NB4 (cell line): ENCODE results near the gene VIPR2.

Experiments used
- MYC ChIP-seq: IDR thresholded peaks from 2 replicates; pipeline ENCODE4 v1.6.1; 2011; ENCODE audit warnings: low read depth, low read length
- POLR2A ChIP-seq: IDR thresholded peaks from 2 replicates; pipeline ENCODE4 v1.6.1; 2011; ENCODE audit warnings: mild to moderate bottlenecking; ENCODE audit not compliant: insufficient read length; ENCODE audit errors: extremely low read depth
- TF ChIP-seq, protein P1 (sequence below): IDR thresholded peaks from one replicate; pipeline ENCODE4 v1.5.1; 2012; ENCODE audit warnings: low read depth, low read length
- TF ChIP-seq, protein P2 (sequence below): IDR thresholded peaks from 2 replicates; pipeline ENCODE4 v1.6.1; 2011; ENCODE audit warnings: low read depth, low read length

DNA sequence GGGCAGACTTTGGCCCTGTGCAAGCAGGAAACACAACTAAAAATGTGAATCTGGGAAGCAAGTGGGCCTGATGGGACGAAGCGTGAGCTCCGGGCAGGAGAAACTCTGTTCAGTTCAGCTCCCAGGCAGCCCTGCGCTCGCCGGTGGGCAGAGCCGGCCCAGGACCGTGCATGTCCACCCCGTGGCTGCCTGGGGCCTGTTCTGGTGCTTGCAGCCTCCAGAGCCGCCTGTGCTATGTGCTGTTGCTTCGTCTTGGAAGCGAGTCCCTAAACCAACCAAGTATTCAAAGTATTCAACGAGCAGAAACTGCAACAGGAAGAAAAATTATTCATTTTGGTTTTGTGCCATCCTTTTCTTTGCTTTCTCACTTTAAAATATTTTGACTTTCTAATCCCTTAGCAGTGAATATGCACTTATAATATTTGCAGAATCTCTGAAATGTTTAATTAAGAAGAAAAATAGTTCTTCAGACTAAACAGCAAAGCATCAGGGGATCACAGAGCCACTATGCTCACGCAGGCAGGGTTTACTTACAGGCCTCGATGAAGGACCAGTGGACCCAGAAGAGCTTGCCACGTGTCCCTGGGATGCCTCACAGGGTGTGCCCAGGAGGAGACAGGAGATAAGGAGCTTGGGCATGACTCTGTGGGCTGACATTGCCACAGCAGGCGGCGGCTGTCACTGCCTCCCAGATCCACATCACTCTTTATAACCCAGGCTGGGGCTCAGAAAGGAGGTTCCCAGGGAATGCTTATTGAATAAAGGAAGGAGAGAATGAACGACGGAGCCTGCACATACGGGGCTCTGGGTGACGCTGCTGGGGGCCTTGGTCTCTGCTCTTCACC, 45.6 kb downstream of the VIPR2 start:
- TF ChIP-seq POLR2A: no peak
- TF ChIP-seq, protein P1, sequence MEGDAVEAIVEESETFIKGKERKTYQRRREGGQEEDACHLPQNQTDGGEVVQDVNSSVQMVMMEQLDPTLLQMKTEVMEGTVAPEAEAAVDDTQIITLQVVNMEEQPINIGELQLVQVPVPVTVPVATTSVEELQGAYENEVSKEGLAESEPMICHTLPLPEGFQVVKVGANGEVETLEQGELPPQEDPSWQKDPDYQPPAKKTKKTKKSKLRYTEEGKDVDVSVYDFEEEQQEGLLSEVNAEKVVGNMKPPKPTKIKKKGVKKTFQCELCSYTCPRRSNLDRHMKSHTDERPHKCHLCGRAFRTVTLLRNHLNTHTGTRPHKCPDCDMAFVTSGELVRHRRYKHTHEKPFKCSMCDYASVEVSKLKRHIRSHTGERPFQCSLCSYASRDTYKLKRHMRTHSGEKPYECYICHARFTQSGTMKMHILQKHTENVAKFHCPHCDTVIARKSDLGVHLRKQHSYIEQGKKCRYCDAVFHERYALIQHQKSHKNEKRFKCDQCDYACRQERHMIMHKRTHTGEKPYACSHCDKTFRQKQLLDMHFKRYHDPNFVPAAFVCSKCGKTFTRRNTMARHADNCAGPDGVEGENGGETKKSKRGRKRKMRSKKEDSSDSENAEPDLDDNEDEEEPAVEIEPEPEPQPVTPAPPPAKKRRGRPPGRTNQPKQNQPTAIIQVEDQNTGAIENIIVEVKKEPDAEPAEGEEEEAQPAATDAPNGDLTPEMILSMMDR: no peak
- TF ChIP-seq MYC: no peak
- TF ChIP-seq, protein P2, sequence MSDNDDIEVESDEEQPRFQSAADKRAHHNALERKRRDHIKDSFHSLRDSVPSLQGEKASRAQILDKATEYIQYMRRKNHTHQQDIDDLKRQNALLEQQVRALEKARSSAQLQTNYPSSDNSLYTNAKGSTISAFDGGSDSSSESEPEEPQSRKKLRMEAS: no peak
